ENCODE measurements around the gene COP1.

DNA sequence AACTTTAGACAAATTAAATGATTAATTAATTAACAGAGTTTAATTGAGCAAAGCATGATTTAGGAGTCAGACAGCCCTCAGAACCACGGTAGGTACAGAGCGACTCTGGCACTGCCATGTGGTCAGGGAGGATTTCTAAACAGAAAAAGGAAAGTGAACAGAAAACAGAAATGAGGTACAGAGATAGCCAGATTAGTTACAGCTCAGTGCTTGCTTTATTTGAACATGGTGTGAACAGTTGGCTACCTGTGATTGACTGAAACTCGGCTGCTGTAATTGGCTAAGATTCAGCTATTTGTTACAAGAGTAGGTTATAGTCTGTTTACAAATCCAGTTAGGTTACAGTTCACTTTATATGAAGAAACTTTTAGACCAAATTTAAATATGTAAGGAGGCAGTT, 300.7 kb downstream of the COP1 start:
- TF ChIP-seq CTCF (IDR thresholded peaks at IDR 0.05), result no peak
- no peak for TF ChIP-seq POLR2A (IDR thresholded peaks at IDR 0.05)

Data from esophagus squamous epithelium (tissue), 4 donors.